ENCODE data around the gene CD164L2. TPM values are rescaled to one million over a fixed set of nuclear protein-coding genes. Genes with fewer than 3 reads are reported as not detected.
A peak's percentile ranks its signal among the peaks of the same experiment; 100 is the strongest.

The CD164L2 gene
- total and polyA plus RNA-seq, 2 donors (not counting 1 experiment from before 2014, with no cell fraction given) = not detected

GRCh38 chr1:27364696-27365371 lies 18.3 kb downstream of the CD164L2 start:
- ATAC-seq (ENCODE audit: low read depth) = no peak
- Histone ChIP-seq H3K4me2 (replicated peaks; ENCODE audit: low read depth, low read length, poor library complexity, severe bottlenecking) (peak overlapping the region; percentile 99), H2AFZ (ENCODE audit: insufficient read depth, low read depth, low read length, poor library complexity, severe bottlenecking) (peak overlapping the region; percentile 17), H3K36me3 (replicated peaks in 1 of 2; ENCODE audit: control extremely low read depth in 1 of 2, control insufficient read depth in 1 of 2, extremely low read depth in 1 of 2, insufficient read depth in 2 of 2, low read length in 1 of 2) (no peaks in the 10 kb centered on the region), H3K9ac (ENCODE audit: low read length) (no peak overlapping the region), H3K79me2 (ENCODE audit: control insufficient read depth, insufficient read depth, low read length) (no peaks in the 10 kb centered on the region), H3K4me1 (ENCODE audit: control insufficient read depth in 2 of 2, insufficient read depth in 2 of 2, low read length in 2 of 2) (peaks cover 29 to 46% of the 10 kb centered on the region in 2 donors), H3K4me3 (ENCODE audit: control extremely low read depth in 1 of 5, extremely low read depth in 1 of 5, insufficient read depth in 1 of 5, low read depth in 2 of 5, low read length in 4 of 5) (peak overlapping the region in 3 of 5 experiments; percentile 59 to 74 (median 68)), H3K27ac (ENCODE audit: low read length in 2 of 2) (no peak overlapping the region), H3K9me3 (ENCODE audit: control extremely low read depth in 1 of 3, control insufficient read depth in 2 of 3, insufficient read depth in 1 of 3, low read length in 2 of 3) (no peaks in the 10 kb centered on the region), H3K27me3 (replicated peaks in 1 of 4; ENCODE audit: control extremely low read depth in 1 of 4, control insufficient read depth in 3 of 4, insufficient read depth in 4 of 4, low read length in 3 of 4) (no peaks in the 10 kb centered on the region), H4K20me1 (ENCODE audit: control insufficient read depth, insufficient read depth, low read length, poor library complexity, severe bottlenecking) (no peaks in the 10 kb centered on the region)
- Mint-ChIP-seq H3K4me3 (peak overlapping the region; percentile 93), H3K27ac (peak overlapping the region; percentile 82), H3K27me3 (no peaks in the 10 kb centered on the region), H3K9me3 (ENCODE audit: insufficient read depth) (no peaks in the 10 kb centered on the region), H3K4me1 (peaks cover 54% of the 10 kb centered on the region)
- CTCF ChIA-PET = interaction anchor here (1.1 to 8.5 kb wide), 14 partner anchors 7 to 305 kb away, joined by 3 to 74 read pairs (median 8); partner anchors contain the start of genes GPR3 and SYTL1
- DNase-seq = no peak
- intact Hi-C loops (cut with micrococcal nuclease) = loop anchor here (1.0 to 5.0 kb wide), 3 partner anchors 8 to 43 kb away; partner anchors contain the start of gene TMEM222
- POLR2A ChIA-PET = interaction anchor here (0.6 to 4.7 kb wide), 8 partner anchors 8 to 203 kb away, joined by 3 to 14 read pairs (median 4); partner anchors contain the start of genes CD164L2 and SYTL1
- TF ChIP-seq EZH2 (IDR thresholded peaks at IDR 0.05; ENCODE audit: borderline replicate concordance, insufficient read depth, low read depth, low read length, poor library complexity, severe bottlenecking) = no peak
- WGBS (ENCODE audit: insufficient coverage) = 78% methylated on average over 10 of the region's 11 CpGs

- no peaks in the 10 kb centered on the region for H3K9me3 Mint-ChIP-seq (ENCODE audit: insufficient read depth)
- ChIA-PET CTCF (interaction anchor here (2.9 to 3.2 kb wide), 4 partner anchors 23 to 65 kb away, joined by 13 to 49 read pairs (median 25); no protein-coding TSS in a partner anchor), POLR2A (interaction anchor here (1.3 to 4.7 kb wide), 3 partner anchors 19 to 33 kb away, joined by 3 to 14 read pairs (median 4); partner anchors contain the start of genes CD164L2 and SYTL1)
- peak overlapping the region; percentile 45 for H3K4me3 Mint-ChIP-seq
- Histone ChIP-seq H3K36me3 (replicated peaks in 1 of 2; ENCODE audit: control extremely low read depth in 1 of 2, control insufficient read depth in 1 of 2, extremely low read depth in 1 of 2, insufficient read depth in 2 of 2, low read length in 1 of 2) (no peaks in the 10 kb centered on the region), H3K9ac (ENCODE audit: low read length) (no peak overlapping the region), H2AFZ (ENCODE audit: insufficient read depth, low read depth, low read length, poor library complexity, severe bottlenecking) (no peak overlapping the region), H4K20me1 (ENCODE audit: control insufficient read depth, insufficient read depth, low read length, poor library complexity, severe bottlenecking) (peaks cover 7% of the 10 kb centered on the region), H3K4me1 (ENCODE audit: control insufficient read depth in 2 of 2, insufficient read depth in 2 of 2, low read length in 2 of 2) (peaks cover 29 to 46% of the 10 kb centered on the region in 2 donors), H3K27me3 (replicated peaks in 1 of 4; ENCODE audit: control extremely low read depth in 1 of 4, control insufficient read depth in 3 of 4, insufficient read depth in 4 of 4, low read length in 3 of 4) (no peaks in the 10 kb centered on the region), H3K9me3 (ENCODE audit: control extremely low read depth in 1 of 3, control insufficient read depth in 2 of 3, insufficient read depth in 1 of 3, low read length in 2 of 3) (no peaks in the 10 kb centered on the region), H3K79me2 (ENCODE audit: control insufficient read depth, insufficient read depth, low read length) (no peaks in the 10 kb centered on the region), H3K4me2 (replicated peaks; ENCODE audit: low read depth, low read length, poor library complexity, severe bottlenecking) (no peak overlapping the region), H3K4me3 (ENCODE audit: control extremely low read depth in 1 of 5, extremely low read depth in 1 of 5, insufficient read depth in 1 of 5, low read depth in 2 of 5, low read length in 4 of 5) (no peak overlapping the region), H3K27ac (ENCODE audit: low read length in 2 of 2) (no peak overlapping the region)
- intact Hi-C loops (cut with micrococcal nuclease) = no loop called here
- DNase-seq (no peak), ATAC-seq (ENCODE audit: low read depth) (no peak)
- 91% methylated on average over 13 of the region's 26 CpGs for WGBS (ENCODE audit: insufficient coverage)
- TF ChIP-seq EZH2 (IDR thresholded peaks at IDR 0.05; ENCODE audit: borderline replicate concordance, insufficient read depth, low read depth, low read length, poor library complexity, severe bottlenecking) (no peak), CTCF (IDR thresholded peaks at IDR 0.05) (no peak)
- peaks cover 52% of the 10 kb centered on the region for H3K4me1 Mint-ChIP-seq
- H3K27me3 Mint-ChIP-seq = no peaks in the 10 kb centered on the region
- H3K27ac Mint-ChIP-seq = peak overlapping the region; percentile 15
These were observed 19.1 kb downstream of the CD164L2 start for GRCh38 chr1:27363766-27364695.
